ENCODE data around the gene DENND4C.
"Not testable (repeated sequence)": the region's sequence is repeated elsewhere in the genome, so short reads cannot be mapped to it uniquely, and the experiment has no call there.

The DENND4C gene

GRCh38 chr9:19266778-19267384 is 36.4 kb downstream of the DENND4C start:
- DNase-seq (ENCODE audit: low read depth) = not testable (repeated sequence)

- DNase-seq (ENCODE audit: low read depth) = no peak
Observed at GRCh38 chr9:19269582-19269981, 39.1 kb downstream of the DENND4C start.

GRCh38 chr9:19270421-19270949 is 40.0 kb downstream of the DENND4C start:
- DNase-seq (ENCODE audit: low read depth) = no peak

DNA sequence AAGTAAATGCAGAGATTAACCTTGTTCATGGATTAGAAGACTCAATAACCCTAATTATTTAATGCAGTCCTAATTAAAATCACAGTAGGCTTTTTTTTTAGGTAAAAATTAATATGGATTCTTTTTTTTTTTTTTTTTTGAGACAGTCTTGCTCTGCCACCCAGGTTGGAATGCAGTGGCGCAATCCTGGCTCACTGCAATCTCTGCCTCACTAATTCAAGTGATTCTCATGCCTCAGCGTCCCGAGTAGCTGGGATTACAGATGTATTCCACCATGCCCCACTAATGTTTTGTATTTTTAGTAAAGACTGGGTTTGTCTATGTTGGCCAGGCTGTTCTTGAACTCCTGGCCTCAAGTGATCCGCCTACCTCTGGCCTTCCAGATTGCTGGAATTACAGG is 40.6 kb downstream of the DENND4C start:
- DNase-seq (ENCODE audit: low read depth) = no peak

DNA sequence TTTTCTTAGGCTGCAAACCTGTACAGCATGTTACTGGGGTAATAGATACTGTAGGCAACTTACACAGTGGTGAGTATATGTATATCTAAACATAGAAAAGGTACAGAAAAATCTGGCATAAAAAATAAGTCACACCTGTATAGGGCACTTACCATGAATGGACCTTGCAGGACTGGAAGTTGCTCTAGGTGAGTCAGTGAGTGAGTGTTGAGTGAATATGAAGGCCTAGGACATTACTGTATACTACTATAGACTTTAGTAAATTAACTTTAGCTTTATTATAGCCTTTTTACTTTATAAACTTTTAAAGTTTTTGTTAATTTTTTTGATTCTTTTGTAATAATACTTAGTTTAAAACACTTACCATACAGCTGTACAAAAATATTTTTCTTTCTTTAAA is 51.3 kb downstream of the DENND4C start:
- no peak for DNase-seq (ENCODE audit: low read depth)

DNA sequence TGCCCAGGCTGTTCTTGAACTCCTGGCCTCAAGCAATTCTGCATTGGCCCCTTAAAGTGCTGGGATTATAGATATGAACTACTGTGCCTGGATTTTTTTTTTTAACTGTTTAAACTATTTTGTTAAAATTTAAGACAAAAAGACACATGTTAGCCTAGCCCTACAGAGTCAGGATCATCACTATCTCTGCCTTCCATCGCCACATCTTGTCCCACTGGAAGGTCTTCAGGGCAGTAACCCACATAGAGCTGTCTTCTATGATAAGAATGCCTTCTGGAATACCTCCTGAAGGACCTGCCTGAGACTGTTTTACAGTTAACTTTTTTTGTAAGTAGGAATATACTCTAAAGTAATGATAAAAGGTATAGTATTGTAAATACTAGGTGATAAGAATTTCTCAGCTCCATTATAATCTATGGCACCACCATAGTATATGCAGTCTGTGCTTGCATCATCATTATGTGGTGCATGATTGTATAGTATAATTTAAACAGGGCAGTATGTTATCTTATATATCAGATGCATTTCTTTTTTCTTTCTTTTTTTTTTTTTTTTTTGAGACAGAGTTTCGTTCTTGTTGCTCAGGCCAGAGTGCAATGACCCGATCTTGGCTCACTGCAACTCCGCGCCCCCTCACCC is 52.7 kb downstream of the DENND4C start:
- no peak for DNase-seq (ENCODE audit: low read depth)

- DNase-seq (ENCODE audit: low read depth) = no peak
Observed at GRCh38 chr9:19284729-19285128, 54.2 kb downstream of the DENND4C start.

- no peak for DNase-seq (ENCODE audit: low read depth)
Observed at GRCh38 chr9:19286634-19287188, 56.2 kb downstream of the DENND4C start.

- no peak for DNase-seq (ENCODE audit: low read depth)
Observed at GRCh38 chr9:19288081-19288480, 57.6 kb downstream of the DENND4C start.

- no peak for DNase-seq (ENCODE audit: low read depth)
Observed at GRCh38 chr9:19290103-19290502, 59.6 kb downstream of the DENND4C start.

DNA sequence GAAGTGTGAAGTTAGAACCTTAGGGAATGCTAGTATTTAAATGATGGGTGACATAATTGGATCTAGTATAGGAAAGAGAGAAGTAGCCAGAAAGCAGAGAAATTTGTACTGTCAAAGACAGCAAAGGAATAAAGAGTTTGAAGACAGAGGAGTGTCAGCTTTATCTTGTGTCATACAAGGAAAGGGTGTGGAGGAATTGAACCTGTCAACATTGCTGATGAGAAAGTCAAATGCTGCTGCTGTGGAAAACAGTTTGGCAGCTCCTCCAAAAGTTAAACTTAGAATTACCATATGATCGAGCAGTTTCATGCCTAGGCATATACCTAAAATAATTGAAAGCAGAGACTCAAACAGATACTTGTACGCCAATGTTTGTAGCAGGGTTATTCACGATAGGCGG is 63.7 kb downstream of the DENND4C start:
- DNase-seq (ENCODE audit: low read depth) = no peak

DNA sequence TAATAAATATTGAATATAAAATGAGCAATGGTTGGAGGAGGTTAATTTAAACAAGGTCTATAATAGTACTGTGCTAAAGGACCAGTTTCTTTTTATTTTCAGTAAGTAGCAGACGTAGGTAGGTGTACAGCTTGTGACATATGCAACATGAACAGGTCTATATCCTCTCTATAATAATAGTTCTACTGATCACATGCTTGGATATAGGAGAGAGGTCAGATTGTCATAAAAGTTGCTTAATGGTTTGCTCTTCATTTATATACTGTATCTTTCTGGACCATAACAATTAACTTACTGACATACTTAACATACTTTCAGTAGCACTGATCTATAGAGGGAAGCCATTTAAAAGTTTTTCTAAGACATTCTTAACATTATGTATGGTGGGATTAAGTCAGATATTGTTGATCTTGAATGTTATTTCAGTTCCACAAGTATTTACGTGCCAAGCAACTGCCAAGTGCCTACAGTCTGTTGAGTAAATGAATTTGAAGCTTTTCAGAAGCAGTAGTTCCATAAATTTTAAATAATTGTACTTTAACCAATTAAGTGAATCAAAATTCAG is 68.0 kb downstream of the DENND4C start:
- no peak for DNase-seq (ENCODE audit: low read depth)

GRCh38 chr9:19303216-19303615 is 72.7 kb downstream of the DENND4C start:
- DNase-seq (ENCODE audit: low read depth) = no peak

DNA sequence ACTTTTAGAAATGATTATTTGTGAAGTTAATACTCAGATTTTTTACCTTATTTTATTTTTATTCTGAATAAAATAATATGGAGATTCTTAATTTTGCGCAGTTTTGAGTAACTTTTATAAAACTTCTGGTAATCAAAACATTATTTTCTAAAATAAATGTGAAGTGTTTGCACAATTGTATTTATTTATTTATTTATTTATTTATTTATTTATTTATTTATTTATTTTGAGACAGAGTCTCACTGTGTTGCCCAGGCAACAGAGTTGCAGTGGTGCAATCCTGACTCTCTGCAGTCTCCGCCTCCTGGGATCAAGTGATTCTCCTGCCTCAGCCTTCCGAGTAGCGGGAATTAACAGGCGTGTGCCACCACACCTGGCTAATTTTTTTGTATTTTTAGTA is 76.1 kb downstream of the DENND4C start:
- DNase-seq (ENCODE audit: low read depth) = no peak

DNA sequence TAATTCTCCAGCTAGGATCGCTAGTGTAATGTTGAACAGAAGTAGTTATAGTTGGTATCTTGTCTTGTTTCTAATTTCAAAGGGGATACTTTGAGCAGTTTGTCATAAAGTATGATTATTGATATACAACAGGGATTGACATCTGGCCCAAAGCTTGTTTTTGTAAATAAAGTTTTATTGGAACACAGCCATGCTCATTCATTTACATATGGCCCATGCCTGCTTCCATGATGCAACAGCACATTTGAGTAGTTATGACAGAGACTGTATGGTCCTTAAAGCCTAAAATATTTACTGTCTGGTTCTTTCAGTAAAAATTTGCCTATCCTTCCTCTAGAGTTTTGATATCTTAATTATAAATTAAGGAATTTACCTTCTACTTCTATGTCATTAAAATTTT is 79.8 kb downstream of the DENND4C start:
- DNase-seq (ENCODE audit: low read depth) = no peak

DNA sequence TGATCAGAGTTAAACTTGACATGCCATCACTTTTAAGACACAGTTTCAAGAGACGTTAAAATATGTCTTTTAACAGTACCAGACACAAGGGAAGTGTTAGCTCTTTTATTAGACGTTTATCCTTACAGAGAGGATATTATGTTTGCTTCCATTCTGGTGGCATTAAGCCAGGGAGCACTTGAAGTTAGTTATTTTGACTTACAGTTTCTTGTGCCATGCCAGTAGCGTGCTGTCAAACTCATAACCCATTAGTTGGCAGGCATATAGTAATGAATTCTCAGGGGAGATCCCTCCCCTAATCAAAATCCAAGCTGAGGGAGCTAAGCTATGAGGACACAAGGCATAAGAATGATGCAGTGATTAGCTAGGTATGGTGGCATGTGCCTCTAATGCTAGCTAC is 83.1 kb downstream of the DENND4C start:
- no peak for DNase-seq (ENCODE audit: low read depth)

DNA sequence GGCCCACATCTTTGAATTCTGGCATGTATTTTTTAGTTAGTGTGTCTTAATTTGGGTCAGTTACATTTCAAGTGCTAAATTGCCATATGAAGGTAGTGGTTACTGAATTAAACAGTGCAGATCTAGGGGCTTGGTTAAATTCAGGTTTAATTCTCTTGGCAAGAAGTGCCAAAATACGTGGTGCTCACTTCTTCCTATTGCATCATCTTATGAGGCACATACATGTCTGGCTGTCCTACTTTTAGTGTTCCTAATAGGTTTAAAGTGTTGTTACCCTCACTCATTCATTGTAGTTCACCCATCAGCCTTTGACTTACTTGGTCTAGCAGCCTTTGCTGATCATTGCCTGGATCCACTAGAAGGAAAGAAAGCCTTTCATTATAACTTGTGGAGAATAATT is 90.0 kb downstream of the DENND4C start:
- DNase-seq (ENCODE audit: low read depth) = no peak

DNA sequence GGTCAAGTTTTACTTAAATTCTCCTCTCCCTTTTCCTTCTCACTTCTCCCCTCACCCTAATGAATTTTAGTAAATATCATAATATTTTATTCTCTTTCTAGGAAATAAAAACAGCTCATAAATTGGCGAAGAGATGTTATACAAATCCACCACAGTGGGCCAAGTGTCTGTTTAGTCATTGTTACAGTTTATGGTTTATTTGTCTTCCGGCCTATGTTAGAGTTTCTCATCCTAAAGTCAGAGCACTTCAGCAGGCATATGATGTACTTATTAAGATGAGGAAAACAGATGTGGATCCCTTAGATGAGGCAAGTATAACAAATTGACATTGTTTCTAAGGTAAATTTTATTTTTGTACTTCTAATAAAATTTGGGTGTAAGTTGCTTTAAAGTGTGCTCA is 101.4 kb downstream of the DENND4C start:
- no peak for DNase-seq (ENCODE audit: low read depth)

GRCh38 chr9:19336166-19336565 is 105.7 kb downstream of the DENND4C start:
- no peak for DNase-seq (ENCODE audit: low read depth)

DNA sequence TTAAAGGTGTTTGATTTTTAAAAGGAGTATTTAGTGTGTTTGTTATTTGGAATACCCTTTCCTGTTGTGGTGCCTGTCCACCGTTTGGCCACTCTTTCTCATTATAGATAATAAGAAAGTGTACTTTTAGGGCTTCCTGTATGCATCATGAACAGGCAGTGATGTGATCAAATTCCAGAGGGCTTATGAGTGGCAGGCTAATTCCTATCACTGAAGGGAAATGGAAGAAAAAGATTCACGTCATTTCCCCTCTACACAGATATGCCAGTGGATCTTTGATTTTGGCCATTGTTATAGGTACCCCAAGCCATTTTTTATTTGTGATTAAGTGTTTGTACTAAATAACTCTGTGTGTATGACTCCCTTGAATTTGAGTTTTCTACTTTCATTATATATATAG is 112.5 kb downstream of the DENND4C start:
- no peak for DNase-seq (ENCODE audit: low read depth)

DNA sequence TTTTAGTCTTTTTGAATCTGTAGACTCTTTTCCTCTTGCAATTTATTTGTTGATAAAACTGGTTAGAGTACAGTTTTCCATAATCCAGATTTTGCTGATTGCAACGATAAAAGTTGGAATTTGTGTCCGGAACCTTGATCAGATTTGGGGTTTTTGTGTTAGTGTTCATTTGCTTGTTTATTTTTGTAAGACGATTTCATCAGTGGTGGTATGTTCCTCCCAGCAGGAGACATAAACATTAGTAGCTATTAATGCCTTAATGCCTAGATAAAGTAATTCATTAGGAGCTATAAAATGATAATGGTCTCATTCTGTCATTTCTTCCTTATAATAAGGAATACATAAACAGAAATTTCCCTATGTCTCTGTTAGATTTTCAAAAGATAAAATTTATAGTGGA is 128.2 kb downstream of the DENND4C start:
- DNase-seq (ENCODE audit: low read depth) = no peak

GRCh38 chr9:19369107-19369506 is 138.6 kb downstream of the DENND4C start:
- no peak for DNase-seq (ENCODE audit: low read depth)

- DNase-seq (ENCODE audit: low read depth) = no peak
Observed at GRCh38 chr9:19371942-19372341, 141.4 kb downstream of the DENND4C start.
